KOPT-K1 (cell line): Measurements from ENCODE around the gene NFAT5.
"Not testable (repeated sequence)": the region's sequence is repeated elsewhere in the genome, so short reads cannot be mapped to it uniquely, and the experiment has no call there.

Experiments
- H3K27ac ChIP-seq: fragments of 200-600 bp; sonication (generic); 2 replicates; pipeline ENCODE4 v1.5.1; 2016; ENCODE audit warnings: antibody characterized with exemption, mild to moderate bottlenecking, low read depth, low read length; ENCODE audit not compliant: poor library complexity, severe bottlenecking
- H3K36me3 ChIP-seq: fragments of 200-600 bp; sonication (generic); 2 replicates; pipeline ENCODE4 v1.5.1; 2017; ENCODE audit warnings: antibody characterized with exemption, mild to moderate bottlenecking, low read length, moderate library complexity; ENCODE audit not compliant: insufficient read depth
- H3K9me3 ChIP-seq: fragments of 200-600 bp; sonication (generic); 2 replicates; pipeline ENCODE4 v1.5.1; 2017; ENCODE audit warnings: antibody characterized with exemption, low read length, mild to moderate bottlenecking; ENCODE audit not compliant: insufficient read depth, poor library complexity, severe bottlenecking

NFAT5 gene, protein sequence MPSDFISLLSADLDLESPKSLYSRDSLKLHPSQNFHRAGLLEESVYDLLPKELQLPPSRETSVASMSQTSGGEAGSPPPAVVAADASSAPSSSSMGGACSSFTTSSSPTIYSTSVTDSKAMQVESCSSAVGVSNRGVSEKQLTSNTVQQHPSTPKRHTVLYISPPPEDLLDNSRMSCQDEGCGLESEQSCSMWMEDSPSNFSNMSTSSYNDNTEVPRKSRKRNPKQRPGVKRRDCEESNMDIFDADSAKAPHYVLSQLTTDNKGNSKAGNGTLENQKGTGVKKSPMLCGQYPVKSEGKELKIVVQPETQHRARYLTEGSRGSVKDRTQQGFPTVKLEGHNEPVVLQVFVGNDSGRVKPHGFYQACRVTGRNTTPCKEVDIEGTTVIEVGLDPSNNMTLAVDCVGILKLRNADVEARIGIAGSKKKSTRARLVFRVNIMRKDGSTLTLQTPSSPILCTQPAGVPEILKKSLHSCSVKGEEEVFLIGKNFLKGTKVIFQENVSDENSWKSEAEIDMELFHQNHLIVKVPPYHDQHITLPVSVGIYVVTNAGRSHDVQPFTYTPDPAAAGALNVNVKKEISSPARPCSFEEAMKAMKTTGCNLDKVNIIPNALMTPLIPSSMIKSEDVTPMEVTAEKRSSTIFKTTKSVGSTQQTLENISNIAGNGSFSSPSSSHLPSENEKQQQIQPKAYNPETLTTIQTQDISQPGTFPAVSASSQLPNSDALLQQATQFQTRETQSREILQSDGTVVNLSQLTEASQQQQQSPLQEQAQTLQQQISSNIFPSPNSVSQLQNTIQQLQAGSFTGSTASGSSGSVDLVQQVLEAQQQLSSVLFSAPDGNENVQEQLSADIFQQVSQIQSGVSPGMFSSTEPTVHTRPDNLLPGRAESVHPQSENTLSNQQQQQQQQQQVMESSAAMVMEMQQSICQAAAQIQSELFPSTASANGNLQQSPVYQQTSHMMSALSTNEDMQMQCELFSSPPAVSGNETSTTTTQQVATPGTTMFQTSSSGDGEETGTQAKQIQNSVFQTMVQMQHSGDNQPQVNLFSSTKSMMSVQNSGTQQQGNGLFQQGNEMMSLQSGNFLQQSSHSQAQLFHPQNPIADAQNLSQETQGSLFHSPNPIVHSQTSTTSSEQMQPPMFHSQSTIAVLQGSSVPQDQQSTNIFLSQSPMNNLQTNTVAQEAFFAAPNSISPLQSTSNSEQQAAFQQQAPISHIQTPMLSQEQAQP (N-terminal part only)

DNA sequence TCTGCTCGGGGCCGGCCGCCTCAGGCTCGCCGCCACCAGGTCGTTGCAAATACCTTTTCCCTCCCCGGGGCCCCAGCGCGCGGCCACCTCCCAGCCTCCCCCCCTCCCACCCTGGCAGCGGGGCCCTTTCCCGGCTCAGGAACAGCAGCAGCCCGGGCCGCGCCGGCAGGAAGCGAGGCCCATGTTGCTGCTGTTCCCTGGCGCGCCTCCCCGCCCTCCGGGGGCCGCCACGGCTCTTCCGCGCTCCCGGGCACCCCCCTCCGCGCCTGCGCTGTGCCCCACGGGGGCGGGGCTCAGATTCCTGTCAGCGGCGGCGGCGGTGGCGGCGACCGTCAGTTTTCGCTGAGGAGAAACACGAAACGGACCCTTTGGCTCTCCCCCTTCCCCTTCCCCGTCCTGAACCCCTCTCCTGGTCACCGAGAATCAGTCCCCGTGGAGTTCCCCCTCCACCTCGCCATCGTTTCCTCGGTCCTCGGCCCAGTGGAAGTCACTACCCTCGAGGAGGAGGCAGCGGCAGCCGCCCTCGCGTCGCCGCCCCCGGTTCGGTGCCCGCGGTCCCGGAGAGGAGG is at the start of gene NFAT5:
Gene NFAT5, plus strand, starts transcription at position 296 of the 569 bp plus-strand sequence. CDS start 336 bp downstream, outside the sequence.
- Histone ChIP-seq H3K9me3 (no peaks in the 10 kb centered on the region), H3K27ac (peak within 1 kb of the TSS; percentile 90), H3K36me3 (no peaks in the 10 kb centered on the region)

DNA sequence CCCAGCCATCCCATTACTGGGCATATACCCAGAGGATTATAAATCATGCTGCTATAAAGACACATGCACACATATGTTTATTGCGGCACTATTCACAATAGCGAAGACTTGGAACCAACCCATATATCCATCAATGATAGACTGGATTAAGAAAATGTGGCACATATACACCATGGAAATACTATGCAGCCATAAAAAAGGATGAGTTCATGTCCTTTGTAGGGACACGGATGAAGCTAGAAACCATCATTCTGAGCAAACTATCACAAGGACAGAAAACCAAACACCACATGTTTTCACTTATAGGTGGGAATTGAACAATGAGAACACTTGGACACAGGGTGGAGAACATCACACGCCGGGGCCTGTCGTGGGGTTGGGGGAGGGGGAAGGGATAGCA is 47.9 kb upstream of the NFAT5 start:
- H3K36me3 ChIP-seq, H3K9me3 ChIP-seq, H3K27ac ChIP-seq: not testable (repeated sequence)

DNA sequence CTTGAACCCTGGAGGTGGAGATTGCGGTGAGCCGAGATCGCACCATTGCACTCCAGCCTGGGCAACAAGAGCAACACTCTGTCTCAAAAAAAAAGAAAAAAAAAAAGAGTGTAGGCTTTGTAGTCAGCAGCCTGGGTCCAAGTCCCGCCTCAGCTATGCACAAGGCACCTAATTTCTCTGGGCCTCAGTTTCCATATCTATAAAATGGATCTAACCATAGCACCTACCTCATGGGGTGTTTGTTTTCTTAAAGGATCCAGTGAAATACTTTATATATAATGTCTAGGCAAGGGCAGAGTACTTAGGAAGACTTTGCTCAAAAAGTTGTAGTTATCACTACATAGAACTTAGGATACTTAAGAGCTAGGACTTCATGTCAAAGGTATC is 45.4 kb upstream of the NFAT5 start:
- Histone ChIP-seq H3K9me3 (no peaks in the 10 kb centered on the region), H3K36me3 (no peaks in the 10 kb centered on the region), H3K27ac (no peak overlapping the region)

DNA sequence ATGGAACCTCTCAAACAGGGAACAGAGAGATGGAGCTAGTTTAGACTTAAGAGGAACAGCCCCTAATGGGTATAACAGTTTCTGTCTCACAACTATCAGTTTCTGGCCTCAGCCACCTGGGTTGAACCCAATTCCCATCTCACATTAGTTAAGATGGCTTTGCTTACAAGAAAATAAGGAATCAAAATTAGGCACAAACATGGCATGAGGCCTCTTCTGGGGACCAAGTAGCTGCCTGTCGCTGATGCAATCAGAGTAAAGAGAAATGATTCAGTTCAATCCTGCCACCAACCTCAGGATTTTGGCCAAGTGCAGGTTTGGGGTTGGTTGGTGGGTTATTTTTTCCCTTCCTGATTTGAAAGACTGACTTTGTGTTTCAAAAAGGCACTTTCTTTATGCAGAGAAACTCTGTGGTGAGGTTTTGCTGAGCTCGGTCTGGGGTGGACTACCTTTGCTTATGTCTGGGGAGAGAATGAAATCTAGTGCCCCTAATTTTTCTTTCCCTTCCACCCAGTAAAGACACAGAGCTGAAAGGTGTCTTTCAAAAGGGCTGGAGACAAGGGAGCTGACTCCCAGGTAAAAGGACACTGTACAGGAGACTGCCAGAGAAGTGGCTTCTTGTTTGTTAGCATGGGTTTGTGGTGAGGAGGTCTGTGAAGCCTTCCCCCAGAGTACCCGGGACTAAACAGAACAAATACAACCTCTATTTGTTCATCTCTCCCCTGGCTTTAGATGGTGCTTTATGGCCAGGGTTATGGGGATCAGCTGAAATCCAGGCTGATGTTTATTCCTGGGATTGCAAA is 44.8 kb upstream of the NFAT5 start:
- no peak overlapping the region for H3K27ac ChIP-seq
- H3K36me3 ChIP-seq, result no peaks in the 10 kb centered on the region
- no peaks in the 10 kb centered on the region for H3K9me3 ChIP-seq

DNA sequence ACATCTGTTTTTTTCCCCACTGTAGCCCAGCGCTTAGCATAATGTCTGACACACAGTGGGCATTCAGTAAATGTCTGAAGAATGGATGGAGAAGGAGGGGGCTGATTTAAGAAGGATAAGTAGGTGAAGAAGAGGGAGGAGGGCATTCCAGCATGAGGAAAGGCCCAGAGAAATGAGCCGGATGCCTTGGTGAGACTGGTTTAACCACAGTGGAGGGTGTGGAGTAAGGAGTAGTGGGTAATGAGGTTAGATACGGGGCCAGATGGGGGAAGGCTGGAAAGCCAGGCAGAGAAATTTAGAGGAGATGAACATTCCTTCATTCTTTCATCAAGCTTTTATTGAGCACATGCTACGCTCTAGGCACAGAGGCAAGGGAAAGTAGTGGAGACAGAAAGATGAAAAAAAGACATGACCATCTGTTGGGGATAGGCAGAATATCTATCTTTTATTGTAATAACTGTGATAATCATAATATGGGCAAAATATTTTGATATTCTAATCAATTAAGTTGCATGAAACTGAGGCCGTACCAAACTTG is 43.7 kb upstream of the NFAT5 start:
- H3K9me3 ChIP-seq, result no peaks in the 10 kb centered on the region
- no peaks in the 10 kb centered on the region for H3K36me3 ChIP-seq
- no peak overlapping the region for H3K27ac ChIP-seq

DNA sequence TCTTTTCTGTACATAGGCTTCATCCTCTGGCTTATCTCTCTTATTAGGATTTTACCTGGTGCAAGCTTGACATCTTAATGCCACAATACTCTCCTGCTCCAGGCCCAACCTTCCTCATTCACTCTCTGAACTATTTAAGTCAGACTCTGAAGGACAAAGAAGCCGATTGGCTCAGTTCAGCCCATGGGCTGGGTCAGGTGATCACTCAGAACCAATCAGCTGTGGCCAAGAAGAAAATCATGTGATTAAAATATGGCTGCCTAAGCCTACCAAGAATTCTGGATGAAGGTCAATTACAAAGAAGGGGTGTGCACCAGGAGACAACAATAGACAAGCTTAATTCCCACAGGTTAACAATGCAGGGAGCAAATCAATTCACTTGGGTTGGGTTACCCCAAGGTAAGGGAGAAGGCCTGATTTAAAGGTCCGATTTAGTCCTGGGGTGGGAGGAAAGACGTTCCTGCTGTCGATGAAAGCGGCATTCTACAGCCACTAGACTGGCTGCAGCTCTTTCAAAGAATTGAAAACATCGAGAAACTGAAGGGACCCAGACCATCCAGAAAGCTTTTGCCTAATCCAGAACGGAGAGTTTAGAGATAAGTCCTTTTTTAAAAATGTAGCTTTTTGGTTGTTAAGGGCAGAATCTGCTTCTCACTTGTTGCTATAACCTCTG is 42.9 kb upstream of the NFAT5 start:
- Histone ChIP-seq H3K27ac (no peak overlapping the region), H3K36me3 (no peaks in the 10 kb centered on the region), H3K9me3 (no peaks in the 10 kb centered on the region)

DNA sequence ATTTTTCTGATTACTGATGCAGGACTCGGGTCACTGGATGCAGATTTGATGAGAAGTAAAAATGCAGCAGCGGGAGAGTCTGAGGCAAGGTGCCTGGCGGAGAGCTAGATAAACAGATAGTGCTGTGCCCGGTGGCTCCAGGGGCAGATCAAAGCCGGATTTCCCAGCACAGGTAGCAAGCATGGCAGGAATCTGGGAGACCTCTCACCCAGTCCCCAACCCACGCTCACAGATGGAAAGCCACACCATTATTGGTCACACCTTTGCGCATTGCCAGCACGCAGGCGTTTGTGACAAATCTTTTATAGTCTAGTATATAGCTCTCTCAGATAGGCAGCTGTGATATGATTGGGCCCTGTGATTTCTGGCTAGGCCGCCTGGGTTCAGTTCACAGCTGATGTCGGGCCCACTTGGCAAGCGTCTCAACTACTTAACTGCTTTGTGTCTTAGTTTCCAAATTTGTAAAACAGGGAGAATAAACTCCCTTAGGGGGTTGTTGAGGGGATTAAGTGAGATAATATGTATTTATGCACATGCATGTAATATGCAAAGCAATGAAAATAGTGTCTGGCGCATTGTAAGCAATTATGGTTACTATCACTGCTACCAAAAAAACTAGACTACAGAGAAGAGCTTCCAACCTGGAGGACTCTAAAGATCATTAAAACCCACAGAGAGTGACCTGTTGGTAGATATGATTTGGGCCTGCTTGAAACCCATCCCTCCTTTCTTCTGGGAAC is 42.0 kb upstream of the NFAT5 start:
- H3K27ac ChIP-seq, result no peak overlapping the region
- no peaks in the 10 kb centered on the region for H3K36me3 ChIP-seq
- no peaks in the 10 kb centered on the region for H3K9me3 ChIP-seq

DNA sequence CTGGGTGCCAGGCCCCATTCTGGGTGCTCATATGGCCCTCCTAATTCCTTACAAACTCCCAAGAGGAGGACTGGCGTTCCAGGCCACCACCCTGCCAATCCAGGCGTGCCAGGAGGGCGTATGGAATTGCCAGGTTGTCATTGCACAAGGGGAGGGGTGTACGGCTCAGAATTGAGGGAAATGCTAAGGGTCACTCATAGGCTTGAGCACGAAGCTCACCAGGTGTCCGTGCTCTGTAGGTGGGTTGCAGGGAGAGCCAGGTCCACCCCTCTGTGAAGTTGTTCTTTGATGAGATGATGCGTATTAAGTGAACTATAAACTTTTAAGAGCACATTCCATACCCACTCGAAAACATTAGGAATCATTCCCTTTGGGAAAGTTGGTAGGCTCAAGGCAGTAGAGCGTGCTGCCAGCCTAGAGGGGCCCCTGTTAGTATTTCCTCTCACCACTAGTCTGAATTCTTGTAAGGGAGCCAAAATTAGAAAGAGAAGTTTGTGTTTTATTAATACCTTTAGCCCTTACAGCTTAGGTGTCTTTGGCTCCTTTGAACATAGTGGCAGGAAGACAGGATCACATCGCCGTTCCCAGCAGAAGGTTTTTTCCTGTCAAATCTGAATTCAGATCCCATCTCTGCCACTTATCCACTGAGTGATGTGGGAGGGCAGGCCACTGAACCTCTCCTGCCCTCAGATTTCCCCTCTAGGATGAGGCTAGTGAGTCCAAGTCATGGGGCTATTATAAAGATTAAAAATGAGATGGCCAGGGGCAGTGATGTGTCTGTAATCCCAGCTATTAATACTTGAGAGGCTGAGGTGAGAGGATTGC is 38.7 kb upstream of the NFAT5 start:
- H3K27ac ChIP-seq, result no peak overlapping the region
- H3K36me3 ChIP-seq, result no peaks in the 10 kb centered on the region
- no peaks in the 10 kb centered on the region for H3K9me3 ChIP-seq

DNA sequence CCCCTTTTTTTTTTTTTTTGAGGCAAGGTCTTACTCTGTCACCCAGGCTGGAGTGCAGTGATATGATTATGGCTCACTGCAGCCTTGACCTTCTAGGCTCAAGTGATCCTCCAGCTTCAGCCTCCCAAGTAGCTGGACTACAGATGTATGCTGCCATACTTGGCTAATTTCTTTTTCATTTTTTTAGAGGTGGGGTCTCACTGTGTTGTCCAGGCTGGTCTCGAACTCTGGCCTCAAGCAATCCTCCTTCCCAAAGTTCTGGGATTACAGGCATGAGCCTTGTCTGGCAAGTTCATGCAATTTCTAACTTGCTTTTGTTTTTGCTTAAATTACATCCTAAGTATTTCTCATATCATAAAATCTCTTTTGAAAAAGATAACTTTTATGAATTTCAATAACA is 33.8 kb upstream of the NFAT5 start:
- Histone ChIP-seq H3K9me3 (no peaks in the 10 kb centered on the region), H3K27ac (no peak overlapping the region), H3K36me3 (no peaks in the 10 kb centered on the region)

DNA sequence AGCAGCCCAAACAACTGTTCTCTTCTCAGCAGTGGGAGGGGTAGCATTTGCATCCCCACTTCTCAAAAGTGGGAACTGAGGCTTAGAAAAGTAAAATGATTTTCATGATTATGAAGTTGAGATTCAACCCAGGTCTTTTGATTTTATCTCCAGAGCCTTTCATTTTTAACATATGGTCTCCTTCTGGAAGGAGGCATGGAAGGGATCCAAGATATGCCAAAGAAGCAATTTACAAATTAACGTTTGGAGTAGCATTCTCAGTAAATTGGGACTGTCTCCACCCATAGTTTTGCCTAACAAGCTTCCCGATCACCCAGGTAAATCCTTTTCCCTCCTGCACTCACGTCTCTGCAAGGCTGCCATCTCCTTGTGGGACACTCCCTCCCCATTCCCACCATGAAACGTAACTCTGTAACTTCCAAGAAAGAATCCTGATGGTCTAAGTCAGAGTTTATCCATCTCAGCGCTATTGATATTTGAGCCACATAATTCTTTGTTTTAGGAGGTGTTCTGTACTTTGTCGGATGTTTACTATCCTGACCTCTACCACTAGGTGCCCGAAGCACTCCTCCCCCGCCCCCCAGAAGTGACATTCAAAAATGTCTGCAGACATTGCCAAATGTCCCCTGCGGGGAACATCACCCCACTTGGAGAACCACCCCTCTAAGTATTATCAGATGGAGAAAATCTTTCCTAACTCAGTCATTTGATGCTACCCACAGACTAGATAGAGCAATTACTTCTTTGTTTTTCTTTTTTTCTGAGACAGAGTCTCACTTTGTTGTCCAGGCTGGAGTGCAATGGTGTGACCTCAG is 32.9 kb upstream of the NFAT5 start:
- Histone ChIP-seq H3K36me3 (no peaks in the 10 kb centered on the region), H3K9me3 (no peaks in the 10 kb centered on the region), H3K27ac (no peak overlapping the region)

DNA sequence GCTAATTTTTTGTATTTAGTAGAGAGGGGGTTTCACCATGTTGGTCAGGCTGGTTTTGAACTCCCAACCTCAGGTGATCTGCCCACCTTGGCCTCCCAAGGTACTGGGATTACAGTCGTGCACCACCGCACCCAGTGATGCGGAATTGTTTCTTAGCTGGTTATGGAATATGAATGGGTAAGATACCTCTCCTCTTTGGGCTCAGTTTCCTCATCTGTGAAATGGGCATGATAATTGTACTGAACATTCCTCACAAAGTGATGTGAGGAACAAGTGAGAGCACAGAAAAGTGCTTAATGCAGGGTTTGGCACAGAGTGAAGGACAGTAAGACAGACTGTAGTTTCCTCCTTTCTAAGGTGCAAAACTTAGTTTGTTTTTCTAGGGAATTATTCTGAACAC is 31.0 kb upstream of the NFAT5 start:
- Histone ChIP-seq H3K9me3 (no peaks in the 10 kb centered on the region), H3K36me3 (no peaks in the 10 kb centered on the region), H3K27ac (no peak overlapping the region)
